Islet of Langerhans (tissue), 1 donor: ENCODE results near the gene MIR17HG.
A peak's percentile ranks its signal among the peaks of the same experiment; 100 is the strongest.
"Not testable (repeated sequence)": the region's sequence is repeated elsewhere in the genome, so short reads cannot be mapped to it uniquely, and the experiment has no call there.

Experiments
- FAIRE-seq: peaks from one replicate; lab custom pipeline; 2011; peaks lifted over from hg19 to GRCh38; lab: Jason Lieb, UNC

MIR17HG gene

GRCh38 chr13:91347202-91347995 is at the start of gene MIR17HG:
Gene MIR17HG, plus strand, starts transcription at chr13:91347687.
- FAIRE-seq, result no peak

GRCh38 chr13:91298060-91298459 is 49.4 kb upstream of the MIR17HG start:
- no peak for FAIRE-seq

- no peak for FAIRE-seq
Measured at GRCh38 chr13:91302111-91302510, 45.4 kb upstream of the MIR17HG start.

GRCh38 chr13:91303031-91303430 is 44.5 kb upstream of the MIR17HG start:
- FAIRE-seq, result no peak

- no peak for FAIRE-seq
Measured at GRCh38 chr13:91304741-91305140, 42.7 kb upstream of the MIR17HG start.

- no peak for FAIRE-seq
Measured at GRCh38 chr13:91305652-91306051, 41.8 kb upstream of the MIR17HG start.

GRCh38 chr13:91307887-91308286 is 39.6 kb upstream of the MIR17HG start:
- FAIRE-seq, result no peak

- FAIRE-seq, result no peak
Measured at GRCh38 chr13:91308299-91308698, 39.2 kb upstream of the MIR17HG start.

- FAIRE-seq, result no peak
Measured at GRCh38 chr13:91311491-91311890, 36.0 kb upstream of the MIR17HG start.

- FAIRE-seq, result no peak
Measured at GRCh38 chr13:91312324-91312723, 35.2 kb upstream of the MIR17HG start.

GRCh38 chr13:91313103-91313502 is 34.4 kb upstream of the MIR17HG start:
- FAIRE-seq, result no peak

GRCh38 chr13:91313581-91313980 is 33.9 kb upstream of the MIR17HG start:
- FAIRE-seq, result no peak

GRCh38 chr13:91314888-91315287 is 32.6 kb upstream of the MIR17HG start:
- FAIRE-seq, result peak; percentile 79

- FAIRE-seq, result no peak
Measured at GRCh38 chr13:91318886-91319285, 28.6 kb upstream of the MIR17HG start.

- no peak for FAIRE-seq
Measured at GRCh38 chr13:91319996-91320395, 27.5 kb upstream of the MIR17HG start.

- FAIRE-seq, result not testable (repeated sequence)
Measured at GRCh38 chr13:91320990-91321389, 26.5 kb upstream of the MIR17HG start.

GRCh38 chr13:91323349-91323748 is 24.1 kb upstream of the MIR17HG start:
- no peak for FAIRE-seq

GRCh38 chr13:91326146-91326545 is 21.3 kb upstream of the MIR17HG start:
- FAIRE-seq, result no peak

- no peak for FAIRE-seq
Measured at GRCh38 chr13:91328726-91329125, 18.8 kb upstream of the MIR17HG start.

GRCh38 chr13:91329733-91330132 is 17.8 kb upstream of the MIR17HG start:
- no peak for FAIRE-seq

GRCh38 chr13:91331047-91331915 is 16.2 kb upstream of the MIR17HG start:
- no peak for FAIRE-seq

- FAIRE-seq, result no peak
Measured at GRCh38 chr13:91346062-91346461, 1.4 kb upstream of the MIR17HG start.

GRCh38 chr13:91346850-91347201 is 661 bp upstream of the MIR17HG start:
- FAIRE-seq, result no peak
